MM.1S (cell line): ENCODE results near the gene FGF14.

Experiments used
- DNase-seq: peaks from one replicate; pipeline ENCODE4 v3.0.0-alpha.2; 2015
- H2AFZ ChIP-seq: fragments of 300-600 bp; sonication (generic); 2 replicates; pipeline ENCODE4 v1.6.0; 2016; ENCODE audit warnings: antibody characterized with exemption, low read length
- H3F3A ChIP-seq: fragments of 300-600 bp; sonication (generic); 2 replicates; pipeline ENCODE4 v1.6.1; 2016; ENCODE audit warnings: mild to moderate bottlenecking, antibody characterized with exemption, low read length, moderate library complexity, mixed read lengths; ENCODE audit not compliant: insufficient read depth
- H3K27ac ChIP-seq: fragments of 300-600 bp; sonication (generic); 2 replicates; pipeline ENCODE4 v1.5.1; 2016; ENCODE audit warnings: mild to moderate bottlenecking, low read length
- H3K27me3 ChIP-seq: fragments of 300-600 bp; sonication (generic); replicated peaks from 2 replicates; pipeline ENCODE4 v1.6.0; 2016; ENCODE audit warnings: low read length; ENCODE audit not compliant: insufficient read depth
- H3K36me3 ChIP-seq: fragments of 300-600 bp; sonication (generic); replicated peaks from 2 replicates; pipeline ENCODE4 v1.6.1; 2016; ENCODE audit warnings: mild to moderate bottlenecking, low read length, mixed read lengths; ENCODE audit not compliant: insufficient read depth
- H3K4me1 ChIP-seq: fragments of 300-600 bp; sonication (generic); 2 replicates; pipeline ENCODE4 v1.6.1; 2016; ENCODE audit warnings: low read length, mixed read lengths
- H3K4me2 ChIP-seq: fragments of 300-600 bp; sonication (generic); 2 replicates; pipeline ENCODE4 v1.6.0; 2016; ENCODE audit warnings: low read depth, low read length
- H3K4me3 ChIP-seq: fragments of 300-600 bp; sonication (generic); 2 replicates; pipeline ENCODE4 v1.5.1; 2016; ENCODE audit warnings: low read length, mixed read lengths
- H3K79me2 ChIP-seq: fragments of 300-600 bp; sonication (generic); 2 replicates; pipeline ENCODE4 v1.6.1; 2016; ENCODE audit warnings: mixed run types, low read length, mixed read lengths
- H3K9ac ChIP-seq: fragments of 300-600 bp; sonication (generic); 2 replicates; pipeline ENCODE4 v1.6.1; 2016; ENCODE audit warnings: low read length, mixed read lengths
- H3K9me2 ChIP-seq: fragments of 300-600 bp; sonication (generic); replicated peaks from 2 replicates; pipeline ENCODE4 v1.6.1; 2016; ENCODE audit warnings: mild to moderate bottlenecking, low read length, mixed read lengths; ENCODE audit not compliant: insufficient read depth
- H3K9me3 ChIP-seq: fragments of 300-600 bp; sonication (generic); replicated peaks from 2 replicates; pipeline ENCODE4 v1.6.1; 2016; ENCODE audit warnings: mild to moderate bottlenecking, low read length, mixed read lengths; ENCODE audit not compliant: insufficient read depth
- H4K20me1 ChIP-seq: fragments of 300-600 bp; sonication (generic); 2 replicates; pipeline ENCODE4 v1.6.1; 2016; ENCODE audit warnings: mild to moderate bottlenecking, low read length, moderate library complexity, mixed read lengths; ENCODE audit not compliant: insufficient read depth
- EZH2 ChIP-seq: fragments of 300-600 bp; sonication (generic); optimal IDR thresholded peaks from 2 replicates; pipeline ENCODE3; 2017; ENCODE audit warnings: low read depth, mild to moderate bottlenecking, antibody characterized with exemption, low read length, mixed read lengths
- EZH2phosphoT487 ChIP-seq: fragments of 300-600 bp; sonication (generic); IDR thresholded peaks from 2 replicates; pipeline ENCODE4 v1.6.1; 2018; ENCODE audit warnings: antibody characterized with exemption, low read length
- TF ChIP-seq, protein P1 (sequence below): fragments of 300-600 bp; sonication (generic); IDR thresholded peaks from 2 replicates; pipeline ENCODE4 v1.5.1; 2016; ENCODE audit warnings: antibody characterized with exemption, low read length, mixed read lengths

Gene FGF14

GRCh38 chr13:101746513-101746912 is 655.3 kb downstream of the FGF14 start:
- DNase-seq: no peak
- Histone ChIP-seq H3K27me3 (no peaks in the 10 kb centered on the region), H4K20me1 (no peaks in the 10 kb centered on the region), H3K27ac (no peak overlapping the region), H3K36me3 (no peaks in the 10 kb centered on the region), H3F3A (no peaks in the 10 kb centered on the region), H3K9ac (no peak overlapping the region), H3K9me3 (no peaks in the 10 kb centered on the region), H3K9me2 (no peaks in the 10 kb centered on the region), H3K4me2 (no peak overlapping the region), H3K4me3 (no peak overlapping the region), H2AFZ (no peak overlapping the region), H3K4me1 (no peaks in the 10 kb centered on the region), H3K79me2 (no peaks in the 10 kb centered on the region)
- TF ChIP-seq, protein P1, sequence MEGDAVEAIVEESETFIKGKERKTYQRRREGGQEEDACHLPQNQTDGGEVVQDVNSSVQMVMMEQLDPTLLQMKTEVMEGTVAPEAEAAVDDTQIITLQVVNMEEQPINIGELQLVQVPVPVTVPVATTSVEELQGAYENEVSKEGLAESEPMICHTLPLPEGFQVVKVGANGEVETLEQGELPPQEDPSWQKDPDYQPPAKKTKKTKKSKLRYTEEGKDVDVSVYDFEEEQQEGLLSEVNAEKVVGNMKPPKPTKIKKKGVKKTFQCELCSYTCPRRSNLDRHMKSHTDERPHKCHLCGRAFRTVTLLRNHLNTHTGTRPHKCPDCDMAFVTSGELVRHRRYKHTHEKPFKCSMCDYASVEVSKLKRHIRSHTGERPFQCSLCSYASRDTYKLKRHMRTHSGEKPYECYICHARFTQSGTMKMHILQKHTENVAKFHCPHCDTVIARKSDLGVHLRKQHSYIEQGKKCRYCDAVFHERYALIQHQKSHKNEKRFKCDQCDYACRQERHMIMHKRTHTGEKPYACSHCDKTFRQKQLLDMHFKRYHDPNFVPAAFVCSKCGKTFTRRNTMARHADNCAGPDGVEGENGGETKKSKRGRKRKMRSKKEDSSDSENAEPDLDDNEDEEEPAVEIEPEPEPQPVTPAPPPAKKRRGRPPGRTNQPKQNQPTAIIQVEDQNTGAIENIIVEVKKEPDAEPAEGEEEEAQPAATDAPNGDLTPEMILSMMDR: no peak
- no peak for TF ChIP-seq EZH2

GRCh38 chr13:101739382-101740178 is 662.3 kb downstream of the FGF14 start:
- no peaks in the 10 kb centered on the region for H3K4me1 ChIP-seq
- no peaks in the 10 kb centered on the region for H3K79me2 ChIP-seq
- H3K4me3 ChIP-seq: no peak overlapping the region
- no peak overlapping the region for H2AFZ ChIP-seq
- DNase-seq: no peak
- H3K4me2 ChIP-seq: no peak overlapping the region
- H3K9me3 ChIP-seq: no peaks in the 10 kb centered on the region
- no peaks in the 10 kb centered on the region for H3K9me2 ChIP-seq
- no peaks in the 10 kb centered on the region for H3F3A ChIP-seq
- H4K20me1 ChIP-seq: no peaks in the 10 kb centered on the region
- no peaks in the 10 kb centered on the region for H3K36me3 ChIP-seq
- H3K27me3 ChIP-seq: no peaks in the 10 kb centered on the region
- no peak overlapping the region for H3K9ac ChIP-seq
- TF ChIP-seq EZH2phosphoT487 (no peak), EZH2 (no peak)
- TF ChIP-seq, protein P1: no peak
- H3K27ac ChIP-seq: no peak overlapping the region

GRCh38 chr13:101738336-101738735 is 663.5 kb downstream of the FGF14 start:
- Histone ChIP-seq H4K20me1 (no peaks in the 10 kb centered on the region), H3K9me3 (no peaks in the 10 kb centered on the region)
- TF ChIP-seq EZH2 (no peak), EZH2phosphoT487 (no peak)
- TF ChIP-seq, protein P1: no peak

More at GRCh38 chr13:101738336-101738735, 663.5 kb downstream of the FGF14 start:
- DNase-seq: no peak
- H3K27ac ChIP-seq: no peak overlapping the region
- no peak overlapping the region for H3K4me2 ChIP-seq
- H2AFZ ChIP-seq: no peak overlapping the region
- H3K36me3 ChIP-seq: no peaks in the 10 kb centered on the region
- H3K4me1 ChIP-seq: no peaks in the 10 kb centered on the region
- H3K9ac ChIP-seq: no peak overlapping the region
- H3K4me3 ChIP-seq: no peak overlapping the region
- no peaks in the 10 kb centered on the region for H3K9me2 ChIP-seq
- no peaks in the 10 kb centered on the region for H3F3A ChIP-seq
- no peaks in the 10 kb centered on the region for H3K79me2 ChIP-seq
- H3K27me3 ChIP-seq: no peaks in the 10 kb centered on the region
